ENCODE results near the gene HAUS8.

GRCh38 chr19:17079710-17080439 is 4.6 kb upstream of the HAUS8 start:
- TF ChIP-seq POLR2A (IDR thresholded peaks at IDR 0.05; ENCODE audit: extremely low read depth, insufficient read length): no peak
- TF ChIP-seq CTCF (IDR thresholded peaks at IDR 0.05; ENCODE audit: low read depth, low read length): no peak
- no peak for TF ChIP-seq MYC (IDR thresholded peaks at IDR 0.05; ENCODE audit: low read depth, low read length)
- TF ChIP-seq MAX (IDR thresholded peaks at IDR 0.05; ENCODE audit: low read depth, low read length): no peak

Measured in NB4 (cell line).